Prostate gland (tissue), 2 donors: Measurements from ENCODE around the gene PSIP1.
"Not testable (repeated sequence)": the region's sequence is repeated elsewhere in the genome, so short reads cannot be mapped to it uniquely, and the experiment has no call there.

Experiments
- CTCF ChIP-seq, 4 experiments: fragments of 200-600 bp in 2 of 4; fragments of 450-650 bp in 2 of 4; sonication (generic) in 2 of 4; IDR thresholded peaks; 1 replicate in 3 of 4; 2 replicates in 1 of 4; pipeline ENCODE4 v1.5.1; 2016 to 2019; ENCODE audit warnings: antibody characterized with exemption in 4 of 4, mild to moderate bottlenecking in 2 of 4, moderate library complexity in 2 of 4
- POLR2A ChIP-seq: fragments of 450-650 bp; IDR thresholded peaks from one replicate; pipeline ENCODE4 v1.6.1; 2016; ENCODE audit warnings: antibody characterized with exemption, mild to moderate bottlenecking
- POLR2AphosphoS5 ChIP-seq: sonication (generic); formaldehyde crosslinking; IDR thresholded peaks from one replicate; pipeline ENCODE4 v1.6.1; 2017; ENCODE audit warnings: antibody characterized with exemption

- TF ChIP-seq POLR2A; CTCF (IDR thresholded peaks at IDR 0.05); POLR2AphosphoS5: not testable (repeated sequence)
These were observed 68.9 kb downstream of the PSIP1 start for GRCh38 chr9:15441841-15442240.
